KMS-11 (cell line): ENCODE results near the gene SLC22A17.

Experiments used
- H2AFZ ChIP-seq: fragments of 200-600 bp; sonication (generic); 2 replicates; pipeline ENCODE4 v1.6.1; 2016; ENCODE audit warnings: antibody characterized with exemption, mixed run types, low read depth
- H3K27ac ChIP-seq: fragments of 200-600 bp; sonication (generic); 2 replicates; pipeline ENCODE4 v1.6.1; 2016; ENCODE audit warnings: mild to moderate bottlenecking, mixed run types
- H3K27me3 ChIP-seq: fragments of 200-600 bp; sonication (generic); 2 replicates; pipeline ENCODE4 v1.6.1; 2017; ENCODE audit warnings: mild to moderate bottlenecking, low read depth, mixed run types, moderate library complexity; ENCODE audit not compliant: insufficient read depth
- H3K36me3 ChIP-seq: fragments of 200-600 bp; sonication (generic); 2 replicates; pipeline ENCODE4 v1.6.1; 2017; ENCODE audit warnings: mild to moderate bottlenecking, mixed run types; ENCODE audit not compliant: insufficient read depth
- H3K4me1 ChIP-seq: fragments of 200-600 bp; sonication (generic); 2 replicates; pipeline ENCODE4 v1.6.1; 2016; ENCODE audit warnings: mild to moderate bottlenecking, low read depth, mixed run types; ENCODE audit not compliant: poor library complexity, severe bottlenecking
- H3K4me2 ChIP-seq: fragments of 200-600 bp; sonication (generic); 2 replicates; pipeline ENCODE4 v1.7.0; 2016; ENCODE audit warnings: mild to moderate bottlenecking, mixed run types
- H3K4me3 ChIP-seq: fragments of 200-600 bp; sonication (generic); IDR thresholded peaks from 2 replicates; pipeline ENCODE4 v1.6.1; 2017; ENCODE audit warnings: low read depth, low read length, mixed read lengths; ENCODE audit not compliant: insufficient read depth
- H3K79me2 ChIP-seq: fragments of 200-600 bp; sonication (generic); 2 replicates; pipeline ENCODE4 v1.6.1; 2016; ENCODE audit warnings: low read depth, mixed run types; ENCODE audit not compliant: insufficient read depth
- H3K9ac ChIP-seq: fragments of 200-600 bp; sonication (generic); 2 replicates; pipeline ENCODE4 v1.6.1; 2016; ENCODE audit warnings: mild to moderate bottlenecking, mixed run types
- H4K20me1 ChIP-seq: fragments of 200-600 bp; sonication (generic); 2 replicates; pipeline ENCODE4 v1.6.1; 2016; ENCODE audit warnings: mild to moderate bottlenecking, mixed run types; ENCODE audit not compliant: insufficient read depth
- CTCF ChIP-seq: fragments of 200-600 bp; sonication (generic); conservative IDR thresholded peaks from 2 replicates; pipeline ENCODE4 v1.6.1; 2017; ENCODE audit warnings: low read depth, mild to moderate bottlenecking, antibody characterized with exemption, low read length, moderate library complexity, mixed read lengths

Gene SLC22A17

DNA sequence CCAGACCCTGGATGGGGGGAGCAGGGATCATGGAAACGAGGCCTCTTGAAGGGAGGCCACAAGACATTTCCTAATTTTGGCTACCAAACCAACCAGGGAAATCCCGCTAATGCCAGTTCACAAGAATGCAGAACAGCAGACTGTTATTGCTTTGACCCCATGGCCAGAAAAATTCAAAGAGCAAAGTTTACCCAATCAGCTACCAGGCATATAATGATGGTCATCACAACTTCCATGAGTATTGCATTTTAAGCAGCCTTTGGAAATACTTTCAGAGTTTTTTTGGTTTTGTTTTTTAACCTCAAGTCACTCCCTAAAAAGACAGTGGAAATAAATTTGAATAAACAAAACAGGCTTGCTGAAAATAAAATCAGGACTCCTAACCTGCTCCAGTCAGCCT, 19.8 kb upstream of the SLC22A17 start, which contains the start of gene IL25:
TSS of gene IL25 (plus strand) at position 301 of the 400 bp plus-strand sequence.
- H3K36me3 ChIP-seq, result no peaks in the 10 kb centered on the region
- H2AFZ ChIP-seq, result no peak within 1 kb of the TSS
- H3K9ac ChIP-seq, result no peak within 1 kb of the TSS
- no peaks in the 10 kb centered on the region for H3K79me2 ChIP-seq
- H4K20me1 ChIP-seq, result no peaks in the 10 kb centered on the region
- H3K4me2 ChIP-seq, result no peak within 1 kb of the TSS
- no peak within 1 kb of the TSS for H3K27ac ChIP-seq
- TF ChIP-seq CTCF, result no peak
- no peaks in the 10 kb centered on the region; the same call in 1 of the 2 replicates for H3K27me3 ChIP-seq
- no peaks in the 10 kb centered on the region for H3K4me1 ChIP-seq
- H3K4me3 ChIP-seq, result no peak within 1 kb of the TSS

GRCh38 chr14:23371865-23372264, 19.2 kb upstream of the SLC22A17 start:
- Histone ChIP-seq H3K27ac (no peak overlapping the region), H3K4me3 (no peak overlapping the region), H3K4me2 (no peak overlapping the region), H3K9ac (no peak overlapping the region), H3K27me3 (no peaks in the 10 kb centered on the region; the same call in 1 of the 2 replicates), H3K79me2 (no peaks in the 10 kb centered on the region), H3K4me1 (no peaks in the 10 kb centered on the region), H2AFZ (no peak overlapping the region), H4K20me1 (no peaks in the 10 kb centered on the region), H3K36me3 (no peaks in the 10 kb centered on the region)
- TF ChIP-seq CTCF, result no peak

DNA sequence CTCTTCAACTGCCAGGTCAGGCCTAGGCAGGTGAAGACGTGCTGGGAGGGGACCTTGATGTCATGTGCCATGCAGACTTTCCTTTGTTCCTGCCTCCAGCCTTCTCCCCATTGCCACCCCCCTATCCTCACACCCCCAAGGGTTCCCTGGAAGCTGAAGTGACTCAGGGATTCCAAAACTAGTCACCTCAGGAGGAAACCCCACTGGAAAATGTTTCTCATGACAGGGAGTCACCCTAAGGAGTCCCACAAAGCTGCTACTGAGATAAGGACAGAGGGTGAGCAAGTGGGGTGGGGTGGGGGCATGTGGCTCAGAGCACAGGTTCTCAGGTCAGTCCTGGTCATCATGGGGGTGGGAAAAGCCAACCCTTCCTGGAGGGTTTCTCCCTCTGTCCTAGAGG, 17.5 kb upstream of the SLC22A17 start:
- H3K4me1 ChIP-seq, result no peaks in the 10 kb centered on the region
- no peak overlapping the region for H2AFZ ChIP-seq
- no peak overlapping the region for H3K27ac ChIP-seq
- no peak overlapping the region for H3K4me2 ChIP-seq
- H4K20me1 ChIP-seq, result no peaks in the 10 kb centered on the region
- H3K36me3 ChIP-seq, result no peaks in the 10 kb centered on the region
- H3K79me2 ChIP-seq, result no peaks in the 10 kb centered on the region
- H3K27me3 ChIP-seq, result no peaks in the 10 kb centered on the region; the same call in 1 of the 2 replicates
- no peak overlapping the region for H3K4me3 ChIP-seq
- TF ChIP-seq CTCF, result no peak
- no peak overlapping the region for H3K9ac ChIP-seq

DNA sequence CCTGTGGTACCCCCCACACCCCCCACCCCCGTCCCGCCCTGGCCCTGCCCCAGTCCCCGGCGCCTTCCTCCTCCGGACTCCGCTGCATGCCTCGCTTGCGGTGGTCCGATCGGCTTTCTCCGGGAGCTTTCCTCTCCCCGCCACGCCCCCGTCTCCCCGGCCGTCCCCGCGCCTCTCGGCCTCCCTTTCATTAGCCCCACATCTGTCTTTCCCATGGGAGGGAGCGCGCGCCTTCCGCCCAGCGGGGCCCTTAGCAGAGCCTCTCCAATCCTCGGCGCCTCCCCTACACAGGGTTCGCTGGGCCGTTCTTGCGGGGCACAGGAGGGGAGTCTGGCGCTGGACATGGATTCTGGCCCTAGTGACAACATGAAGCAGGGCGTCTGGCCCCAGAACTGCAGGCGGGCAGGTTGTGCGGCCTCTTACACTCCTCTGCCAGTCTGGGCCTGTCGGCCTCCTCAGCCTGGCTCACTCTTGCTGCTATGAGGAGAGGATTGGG, 13.8 kb upstream of the SLC22A17 start:
- no peak overlapping the region for H3K9ac ChIP-seq
- no peak overlapping the region for H3K4me3 ChIP-seq
- no peaks in the 10 kb centered on the region for H4K20me1 ChIP-seq
- no peaks in the 10 kb centered on the region for H3K36me3 ChIP-seq
- no peak for TF ChIP-seq CTCF
- H3K4me2 ChIP-seq, result no peak overlapping the region
- no peak overlapping the region for H2AFZ ChIP-seq
- H3K27ac ChIP-seq, result no peak overlapping the region
- H3K4me1 ChIP-seq, result no peaks in the 10 kb centered on the region
- H3K27me3 ChIP-seq, result no peaks in the 10 kb centered on the region; the same call in 1 of the 2 replicates
- H3K79me2 ChIP-seq, result no peaks in the 10 kb centered on the region
